ENCODE measurements around the gene PGC. TPM values are rescaled to one million over a fixed set of nuclear protein-coding genes. Genes with fewer than 3 reads are reported as not detected.

The PGC gene
- total RNA-seq, 1 donor from 2014 or later = not detected

GRCh38 chr6:41716516-41717391 lies 30.4 kb downstream of the PGC start:
- DNase-seq = no peak
- no peak for TF ChIP-seq CTCF (IDR thresholded peaks at IDR 0.05)
- no peak for ATAC-seq (ENCODE audit: low read depth)
- H3K4me3 Mint-ChIP-seq = peak overlapping the region; percentile 66
- peak overlapping the region; percentile 93 for H3K27ac Mint-ChIP-seq
- H3K27me3 Mint-ChIP-seq = no peaks in the 10 kb centered on the region
- CTCF ChIA-PET = interaction anchor here (1.0 to 5.2 kb wide), 5 partner anchors 11 to 387 kb away, joined by 3 to 44 read pairs (median 5); no protein-coding TSS in a partner anchor
- H3K9me3 Mint-ChIP-seq = no peaks in the 10 kb centered on the region
- peaks cover 98% of the 10 kb centered on the region for H3K4me1 Mint-ChIP-seq
- peaks cover 48% of the 10 kb centered on the region for H3K36me3 Mint-ChIP-seq (ENCODE audit: low read depth)
- POLR2A ChIA-PET = interaction anchor here (0.6 to 29.1 kb wide), 6 partner anchors 9 to 378 kb away, joined by 3 to 1669 read pairs (median 6); partner anchors contain the start of genes TFEB and TOMM6
- intact Hi-C loops (cut with micrococcal nuclease) = loop anchor here (1.0 to 2.0 kb wide), 2 partner anchors 10 to 16 kb away; no protein-coding TSS in a partner anchor

GRCh38 chr6:41715795-41716515 lies 31.2 kb downstream of the PGC start:
- POLR2A ChIA-PET = interaction anchor here (0.6 to 29.1 kb wide), 7 partner anchors 7 to 1515 kb away, joined by 3 to 1669 read pairs (median 9); partner anchors contain the start of gene TFEB
- Mint-ChIP-seq H3K4me3 (peak overlapping the region; percentile 72), H3K27me3 (no peaks in the 10 kb centered on the region), H3K36me3 (ENCODE audit: low read depth) (peaks cover 50% of the 10 kb centered on the region), H3K4me1 (peaks cover 97% of the 10 kb centered on the region), H3K27ac (peak overlapping the region; percentile 93), H3K9me3 (no peaks in the 10 kb centered on the region)
- CTCF ChIA-PET = interaction anchor here (0.6 to 5.2 kb wide), 6 partner anchors 8 to 388 kb away, joined by 3 to 44 read pairs (median 4); no protein-coding TSS in a partner anchor
- no peak for TF ChIP-seq CTCF (IDR thresholded peaks at IDR 0.05)
- intact Hi-C loops (cut with micrococcal nuclease) = loop anchor here (2.0 kb wide), 1 partner anchor 17 kb away; no protein-coding TSS in a partner anchor
- ATAC-seq (ENCODE audit: low read depth) (peak; percentile 21), DNase-seq (no peak)

- DNase-seq = no peak
- ChIA-PET CTCF (interaction anchor here (2.1 to 5.2 kb wide), 4 partner anchors 8 to 20 kb away, joined by 12 to 44 read pairs (median 18); partner anchors contain the start of gene TFEB), POLR2A (interaction anchor here (2.0 to 29.1 kb wide), 4 partner anchors 8 to 18 kb away, joined by 9 to 1669 read pairs (median 309); partner anchors contain the start of gene TFEB)
- Mint-ChIP-seq H3K9me3 (no peaks in the 10 kb centered on the region), H3K36me3 (ENCODE audit: low read depth) (peaks cover 61% of the 10 kb centered on the region), H3K27ac (peak overlapping the region; percentile 90), H3K27me3 (no peaks in the 10 kb centered on the region), H3K4me3 (peak overlapping the region; percentile 70), H3K4me1 (peaks cover 97% of the 10 kb centered on the region)
- ATAC-seq (ENCODE audit: low read depth) = no peak
- intact Hi-C loops (cut with micrococcal nuclease) = no loop called here
- no peak for TF ChIP-seq CTCF (IDR thresholded peaks at IDR 0.05)
These were observed 32.5 kb downstream of the PGC start for GRCh38 chr6:41714556-41715273.

GRCh38 chr6:41713650-41714291 lies 33.4 kb downstream of the PGC start:
- intact Hi-C loops (cut with micrococcal nuclease) = loop anchor here (1.0 kb wide), 1 partner anchor 10 kb away; no protein-coding TSS in a partner anchor
- ChIA-PET CTCF (interaction anchor here (0.5 to 5.2 kb wide), 5 partner anchors 8 to 25 kb away, joined by 3 to 44 read pairs (median 12); partner anchors contain the start of gene TFEB), POLR2A (interaction anchor here (0.5 to 29.1 kb wide), 9 partner anchors 9 to 334 kb away, joined by 3 to 1669 read pairs (median 6); partner anchors contain the start of gene TFEB)
- peak; percentile 81 for ATAC-seq (ENCODE audit: low read depth)
- peaks cover 97% of the 10 kb centered on the region for H3K4me1 Mint-ChIP-seq
- H3K27me3 Mint-ChIP-seq = no peaks in the 10 kb centered on the region
- peak overlapping the region; percentile 70 for H3K4me3 Mint-ChIP-seq
- H3K36me3 Mint-ChIP-seq (ENCODE audit: low read depth) = peaks cover 60% of the 10 kb centered on the region
- H3K9me3 Mint-ChIP-seq = no peaks in the 10 kb centered on the region
- no peak for TF ChIP-seq CTCF (IDR thresholded peaks at IDR 0.05)
- peak overlapping the region; percentile 90 for H3K27ac Mint-ChIP-seq
- DNase-seq = peak; percentile 48
